M059J (cell line): ENCODE measurements around the gene STRIT1. TPM values are rescaled to one million over a fixed set of nuclear protein-coding genes. Genes with fewer than 3 reads are reported as not detected.

ENCODE experiments used
- DNase-seq: peaks from one replicate; pipeline ENCODE4 v3.0.0-alpha.2; 2012; ENCODE audit warnings: low read depth
- total RNA-seq: library from RNA; depleted of rRNA; stranded (reverse); fragments of >200 nt; shearing (Covaris generic); gene quantifications from 2 replicates; pipeline ENCODE4 v1.2.3, GENCODE V29; 2014; rRNA removed

Gene STRIT1
- not detected in 2 replicates for total RNA-seq

DNA sequence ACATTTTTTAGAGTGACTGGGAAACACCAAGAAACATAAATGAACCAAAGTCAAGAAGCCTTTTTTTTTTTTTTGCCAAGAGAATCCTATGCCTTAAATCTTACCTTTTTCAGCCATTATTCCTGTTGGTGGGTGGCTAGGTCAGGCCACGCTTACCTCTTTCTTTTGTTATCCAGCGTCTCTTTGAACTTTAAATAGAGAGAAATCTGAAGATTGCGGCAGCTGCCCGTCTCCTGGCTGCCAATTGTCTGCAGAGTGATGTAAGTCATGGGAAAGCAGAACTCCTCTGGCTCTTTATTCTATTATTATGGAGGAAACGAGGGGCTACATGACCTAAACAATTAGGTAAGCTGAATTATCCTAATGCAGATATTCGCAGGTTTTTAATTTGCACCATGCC lies at the start of gene STRIT1:
STRIT1 (minus strand) TSS at position 168 of the 400 bp plus-strand sequence.
- DNase-seq: no peak

GRCh38 chr3:155342344-155342743 lies 48.9 kb upstream of the STRIT1 start:
- no peak for DNase-seq

DNA sequence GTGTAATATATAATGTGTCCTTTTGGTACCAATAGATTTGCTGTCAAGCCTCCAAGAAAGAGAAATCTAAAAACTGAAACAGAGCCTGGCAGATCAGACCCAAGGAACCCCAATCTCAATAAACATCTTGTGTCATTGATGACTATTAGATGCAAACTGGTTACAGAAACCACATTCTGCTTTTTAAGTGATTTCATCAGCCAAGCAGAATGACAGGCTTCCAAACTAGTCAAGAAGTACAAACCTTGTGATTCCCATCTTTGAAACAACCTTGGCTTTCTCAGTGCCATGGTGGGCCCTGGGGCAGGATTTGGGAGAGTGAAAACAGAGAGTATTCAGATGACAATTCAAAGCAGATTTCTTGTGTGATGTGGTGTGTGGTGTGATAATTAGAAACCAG lies 45.6 kb upstream of the STRIT1 start:
- DNase-seq: no peak

- DNase-seq: no peak
These were observed 42.4 kb upstream of the STRIT1 start for GRCh38 chr3:155335724-155336354.

- DNase-seq: no peak
These were observed 41.6 kb upstream of the STRIT1 start for GRCh38 chr3:155334914-155335723.

GRCh38 chr3:155334215-155334913 lies 40.9 kb upstream of the STRIT1 start:
- no peak for DNase-seq

DNA sequence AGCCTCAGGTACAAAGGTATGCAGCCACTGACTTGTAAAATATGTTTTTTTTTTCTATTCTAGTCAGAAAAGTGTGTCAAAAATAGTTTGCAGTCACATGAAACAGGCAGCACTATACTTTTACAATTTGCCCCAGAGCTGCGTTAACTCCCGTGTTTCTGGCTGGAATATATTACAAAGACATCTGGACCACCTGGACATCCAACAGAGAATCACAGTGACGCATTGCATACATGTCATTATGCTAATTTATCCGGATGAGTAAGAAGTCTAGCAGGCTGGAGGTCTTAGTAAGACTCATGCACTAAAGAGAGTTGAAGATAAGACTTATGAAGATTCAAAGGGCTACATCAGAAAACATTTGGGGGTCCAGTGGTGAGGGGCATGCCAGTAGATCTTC lies 39.2 kb upstream of the STRIT1 start:
- peak; percentile 18 for DNase-seq

DNA sequence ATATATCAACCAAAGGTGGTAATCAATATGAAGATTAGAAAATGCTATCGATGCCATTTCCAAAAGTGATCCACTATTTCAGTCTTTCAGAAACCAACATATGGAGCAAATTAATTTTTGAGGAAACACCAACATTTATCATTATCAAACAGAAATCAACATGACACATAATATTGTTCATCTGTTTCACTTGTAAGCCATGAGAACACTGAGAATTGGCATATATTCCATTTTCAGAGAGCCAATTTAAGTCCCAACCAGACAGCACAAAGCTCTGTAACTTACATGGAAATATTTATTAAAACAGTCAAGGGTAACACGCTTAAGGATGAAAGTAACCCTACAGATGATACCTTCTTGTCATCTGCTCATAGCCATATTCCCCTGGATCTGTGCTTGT lies 37.6 kb upstream of the STRIT1 start:
- no peak for DNase-seq

DNA sequence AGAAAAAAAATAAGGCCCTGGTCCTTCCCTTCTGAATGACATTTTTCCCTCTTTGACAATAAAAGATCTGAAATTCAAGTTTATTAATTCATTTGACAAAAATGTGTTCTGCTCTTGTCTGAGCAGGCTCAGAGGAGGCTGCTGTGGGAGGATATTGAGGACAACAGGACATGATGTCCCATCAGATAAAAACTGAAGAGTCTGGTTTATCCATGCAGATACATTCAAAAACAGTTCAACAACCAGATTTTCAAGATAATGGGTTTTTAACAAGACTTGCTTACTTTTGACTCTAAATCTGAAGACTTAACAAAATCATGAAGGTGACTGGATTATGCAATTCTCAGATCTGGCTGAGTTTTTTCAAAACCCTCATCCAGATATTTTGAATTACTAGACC lies 36.9 kb upstream of the STRIT1 start:
- no peak for DNase-seq

- no peak for DNase-seq
These were observed 36.1 kb upstream of the STRIT1 start for GRCh38 chr3:155329513-155330048.

DNA sequence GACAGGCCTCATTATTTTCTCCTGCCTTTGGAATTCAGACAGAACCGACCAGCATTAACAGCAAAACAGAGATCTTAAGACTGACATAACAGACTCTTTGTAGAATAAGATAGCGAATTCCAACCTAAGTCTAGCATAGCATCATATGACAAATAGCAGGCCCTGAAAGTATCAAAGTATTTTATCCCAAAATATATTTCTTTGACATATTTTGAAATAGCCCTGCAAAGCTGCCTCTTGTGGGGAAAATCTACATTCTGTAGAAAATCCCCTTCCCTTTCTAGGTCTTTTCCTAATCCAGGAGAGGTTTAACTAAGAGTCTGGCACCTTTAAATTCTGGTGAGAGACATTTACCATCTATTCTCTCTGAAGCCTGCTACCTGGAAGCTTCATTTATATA lies 34.4 kb upstream of the STRIT1 start:
- DNase-seq: no peak

DNA sequence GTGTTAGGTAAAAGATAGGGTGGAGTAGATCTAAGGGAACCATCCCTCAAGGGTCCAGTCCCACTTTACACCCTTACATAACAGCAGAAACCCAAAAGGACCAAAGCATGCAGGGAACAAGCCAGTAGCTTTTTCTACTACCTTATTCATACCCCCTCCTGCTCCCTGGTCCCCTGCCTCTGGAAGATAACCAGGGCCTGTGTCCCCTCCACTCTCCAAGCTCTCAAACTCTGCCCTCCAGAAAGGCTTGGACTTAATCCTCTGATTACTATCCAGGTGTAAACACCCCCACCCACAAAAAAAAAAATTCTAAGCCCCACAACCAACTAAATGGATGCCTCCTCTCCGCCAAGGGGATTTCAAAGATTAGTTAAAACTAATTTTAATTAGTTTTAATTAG lies 33.9 kb upstream of the STRIT1 start:
- no peak for DNase-seq

DNA sequence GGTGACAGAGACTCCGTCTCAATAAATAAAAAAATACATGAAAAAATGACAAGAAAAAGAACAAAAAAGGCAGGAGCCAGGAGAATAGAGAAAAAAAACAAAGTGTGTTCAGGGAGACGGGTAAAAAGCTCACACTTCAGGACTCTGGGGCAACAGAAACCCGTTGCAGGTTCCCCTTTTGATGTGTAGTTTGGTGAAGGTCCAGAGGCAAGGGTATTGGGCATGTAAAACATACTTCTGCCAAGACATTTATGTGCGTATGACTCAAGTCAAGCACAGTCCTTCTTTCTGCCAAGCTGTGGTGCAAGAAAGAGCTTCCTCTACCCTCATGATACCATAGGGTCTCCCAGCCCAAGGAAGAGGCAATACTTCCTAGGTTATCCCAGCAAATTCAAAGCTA lies 33.4 kb upstream of the STRIT1 start:
- no peak for DNase-seq

DNA sequence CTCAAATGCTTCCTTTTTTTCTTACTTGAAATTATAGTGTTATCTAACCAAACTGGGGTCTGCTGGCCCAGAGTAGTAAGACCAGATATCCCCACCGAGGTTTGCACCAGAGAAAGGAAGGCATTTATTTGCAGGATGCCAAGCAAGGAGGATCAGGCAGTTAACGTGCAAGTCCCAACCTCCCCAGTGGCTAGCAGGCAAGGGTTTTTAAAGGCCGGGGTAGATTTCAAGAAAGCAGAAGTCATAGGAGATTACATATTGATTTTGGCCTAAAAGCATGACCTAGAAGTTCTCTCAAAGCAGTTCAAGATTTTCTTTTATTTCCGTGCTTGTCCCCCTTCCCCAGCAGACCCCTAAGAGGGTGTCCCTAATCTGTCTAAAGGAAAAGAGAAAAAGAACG lies 32.8 kb upstream of the STRIT1 start:
- DNase-seq: no peak

- peak; percentile 66 for DNase-seq
These were observed 31.9 kb upstream of the STRIT1 start for GRCh38 chr3:155325263-155325835.

DNA sequence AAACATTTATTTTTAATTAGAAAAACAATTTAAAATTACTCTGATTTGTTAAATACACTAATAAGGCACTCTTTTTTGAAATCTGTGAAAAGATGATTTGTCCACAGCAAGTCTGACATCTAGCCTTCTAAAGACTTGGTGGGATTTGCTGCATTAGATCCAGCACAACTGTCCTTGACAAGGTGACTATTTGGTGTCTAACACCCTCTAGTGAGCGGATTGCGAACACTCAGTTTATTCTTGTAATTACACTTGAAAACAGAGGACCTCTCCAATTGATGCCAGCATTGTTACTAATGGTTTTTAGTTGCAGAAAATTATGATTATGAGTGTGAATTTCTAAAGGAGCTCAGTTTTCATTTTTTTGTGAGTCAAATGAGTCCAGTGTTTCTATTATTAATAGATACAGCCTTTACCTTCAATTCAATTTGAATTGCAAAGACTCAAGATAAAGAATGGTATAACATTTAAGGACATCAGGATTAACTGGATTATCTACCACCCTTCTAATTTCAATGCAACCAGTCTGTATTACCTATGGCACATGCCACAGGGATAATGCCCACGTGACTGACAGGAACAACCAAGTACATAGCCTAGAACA lies 29.7 kb upstream of the STRIT1 start:
- peak; percentile 75 for DNase-seq

GRCh38 chr3:155321418-155321817 lies 27.9 kb upstream of the STRIT1 start:
- DNase-seq: no peak

GRCh38 chr3:155320934-155321333 lies 27.5 kb upstream of the STRIT1 start:
- no peak for DNase-seq

DNA sequence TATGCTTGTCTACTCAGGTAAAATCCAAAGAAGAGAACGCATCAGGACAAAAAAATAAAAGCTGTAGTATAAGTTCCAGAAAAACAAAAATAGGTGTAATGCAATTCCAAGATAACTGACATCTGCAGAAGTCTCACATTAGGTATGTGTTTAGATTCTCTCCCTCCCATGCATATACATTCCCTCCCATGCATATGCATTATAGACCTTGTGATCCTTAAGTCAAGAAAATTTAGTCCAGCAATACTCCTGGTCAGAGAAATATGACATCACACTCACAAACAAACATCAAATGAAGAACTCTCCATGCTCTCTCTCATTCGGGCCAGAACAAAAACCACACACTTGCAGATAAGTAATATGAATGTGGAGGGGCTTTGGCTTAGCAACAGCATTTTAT lies 25.3 kb upstream of the STRIT1 start:
- DNase-seq: no peak

DNA sequence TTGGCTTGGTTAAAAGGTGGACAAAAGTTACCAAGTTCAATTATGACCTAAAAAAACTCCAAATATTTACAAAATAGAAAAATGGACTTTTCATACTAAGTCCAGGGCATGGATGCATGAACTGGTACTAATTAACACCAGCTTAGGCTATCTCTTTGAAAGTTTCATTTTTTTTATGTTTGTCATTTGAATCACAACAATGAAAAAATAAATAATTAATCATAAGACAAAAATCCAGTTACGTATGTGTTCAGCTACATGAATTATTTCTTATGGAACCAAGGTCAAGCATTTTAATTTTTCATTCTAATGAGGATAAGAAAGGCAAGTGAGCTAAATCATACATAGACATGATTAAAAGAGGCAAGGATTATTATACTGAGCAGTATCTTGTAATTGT lies 23.7 kb upstream of the STRIT1 start:
- no peak for DNase-seq

DNA sequence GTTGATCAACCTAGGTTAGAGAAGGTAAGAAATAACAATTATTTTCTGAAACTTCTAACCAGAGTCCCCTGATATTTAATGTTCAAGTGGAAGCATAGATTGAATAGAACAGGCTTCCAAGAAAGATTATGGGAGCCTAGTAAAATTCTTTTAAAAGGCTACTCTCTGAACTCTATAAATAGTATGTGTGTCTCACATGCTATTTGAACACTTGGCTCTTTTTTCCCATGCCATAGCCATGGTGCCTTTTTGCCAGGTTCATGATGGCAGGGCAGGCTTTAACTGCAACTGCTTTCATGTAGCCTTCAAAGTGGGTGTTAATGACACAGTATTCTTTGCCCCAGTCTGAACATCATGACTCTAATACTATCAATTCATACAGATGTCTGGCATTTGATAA lies 22.9 kb upstream of the STRIT1 start:
- no peak for DNase-seq

GRCh38 chr3:155313916-155314315 lies 20.4 kb upstream of the STRIT1 start:
- no peak for DNase-seq
